HEK293 (cell line): ENCODE data around the gene CPO.

Experiments used
- CTCF ChIA-PET: fragments of 350-600 bp; formaldehyde crosslinking; extraction: SDS; loops from one replicate; lab custom pipeline; 2021; ENCODE audit warnings: antibody characterized with exemption; lab: Yijun Ruan, JAX
- POLR2A ChIA-PET: fragments of 300-600 bp; formaldehyde crosslinking; extraction: SDS; loops from one replicate; lab custom pipeline; 2020; ENCODE audit warnings: antibody characterized with exemption, inconsistent platforms; lab: Yijun Ruan, JAX
- H3K27ac ChIP-seq: fragments of 200-500 bp; sonication (Bioruptor generic); 2 replicates; pipeline ENCODE4 v1.5.1; 2014; ENCODE audit warnings: low read depth, low read length, control low read depth, inconsistent platforms; ENCODE audit errors: extremely low read depth
- H3K36me3 ChIP-seq, 2 experiments: fragments of 200-500 bp in 1 of 2; sonication (Bioruptor generic) in 1 of 2; 1 replicate in 1 of 2; 2 replicates in 1 of 2; pipeline ENCODE4 v1.5.1; 2014 to 2017; ENCODE audit warnings: inconsistent platforms in 2 of 2, low read length in 2 of 2; ENCODE audit not compliant: control insufficient read depth in 2 of 2, insufficient read depth in 1 of 2
- H3K4me1 ChIP-seq: fragments of 200-500 bp; sonication (Bioruptor generic); 2 replicates; pipeline ENCODE4 v1.5.1; 2014; ENCODE audit warnings: mild to moderate bottlenecking, low read length, inconsistent platforms; ENCODE audit not compliant: control insufficient read depth, insufficient read depth
- H3K4me3 ChIP-seq: 2 replicates; pipeline ENCODE4 v1.5.1; 2011; ENCODE audit warnings: low read depth, mild to moderate bottlenecking, control low read depth, low read length, moderate library complexity
- H3K9me3 ChIP-seq: fragments of 200-500 bp; sonication (Bioruptor generic); 2 replicates; pipeline ENCODE4 v1.5.1; 2014; ENCODE audit warnings: low read depth, low read length, inconsistent platforms; ENCODE audit not compliant: control insufficient read depth, insufficient read depth
- EGR2 ChIP-seq: fragments of 450-650 bp; formaldehyde crosslinking; IDR thresholded peaks from 2 replicates; pipeline ENCODE4 v1.5.1; 2016; ENCODE audit warnings: low read depth, missing biosample characterization, missing genetic modification characterization
- FEZF1 ChIP-seq: fragments of 450-650 bp; formaldehyde crosslinking; IDR thresholded peaks from 2 replicates; pipeline ENCODE4 v1.5.1; 2016; ENCODE audit warnings: missing biosample characterization, missing genetic modification characterization
- HOXA7 ChIP-seq: sonication (generic); formaldehyde crosslinking; IDR thresholded peaks from 2 replicates; pipeline ENCODE4 v1.8.1; 2022; ENCODE audit warnings: missing genetic modification reagents, borderline replicate concordance
- MZF1 ChIP-seq: fragments of 450-650 bp; formaldehyde crosslinking; IDR thresholded peaks from 2 replicates; pipeline ENCODE4 v1.5.1; 2017; ENCODE audit warnings: missing biosample characterization, missing genetic modification characterization, borderline replicate concordance
- SALL2 ChIP-seq: fragments of 450-650 bp; formaldehyde crosslinking; IDR thresholded peaks from 2 replicates; pipeline ENCODE4 v1.5.0; 2017; ENCODE audit warnings: missing biosample characterization, mild to moderate bottlenecking, missing genetic modification characterization, borderline replicate concordance
- YY1 ChIP-seq: fragments of 450-650 bp; formaldehyde crosslinking; IDR thresholded peaks from 2 replicates; pipeline ENCODE4 v1.5.1; 2018; ENCODE audit warnings: missing biosample characterization, missing genetic modification characterization
- ZBTB1 ChIP-seq: fragments of 450-650 bp; formaldehyde crosslinking; IDR thresholded peaks from 2 replicates; pipeline ENCODE4 v1.5.1; 2016; ENCODE audit warnings: missing biosample characterization, missing genetic modification characterization
- ZBTB20 ChIP-seq: fragments of 450-650 bp; formaldehyde crosslinking; IDR thresholded peaks from 2 replicates; pipeline ENCODE4 v1.5.1; 2016; ENCODE audit warnings: missing biosample characterization, missing genetic modification characterization
- ZBTB21 ChIP-seq: fragments of 450-650 bp; formaldehyde crosslinking; IDR thresholded peaks from 2 replicates; pipeline ENCODE4 v1.5.1; 2017; ENCODE audit warnings: missing biosample characterization, missing genetic modification characterization
- ZFHX2 ChIP-seq: fragments of 450-650 bp; formaldehyde crosslinking; conservative IDR thresholded peaks from 2 replicates; pipeline ENCODE4 v1.5.1; 2016; ENCODE audit warnings: missing biosample characterization, missing genetic modification characterization
- ZFP41 ChIP-seq: fragments of 450-650 bp; formaldehyde crosslinking; IDR thresholded peaks from 2 replicates; pipeline ENCODE4 v1.5.1; 2016; ENCODE audit warnings: missing biosample characterization, missing genetic modification characterization, borderline replicate concordance
- ZNF132 ChIP-seq: fragments of 450-650 bp; formaldehyde crosslinking; IDR thresholded peaks from 2 replicates; pipeline ENCODE4 v1.5.1; 2017; ENCODE audit warnings: missing biosample characterization, missing genetic modification characterization, borderline replicate concordance
- ZNF169 ChIP-seq: fragments of 450-650 bp; formaldehyde crosslinking; IDR thresholded peaks from 2 replicates; pipeline ENCODE4 v1.5.1; 2016; ENCODE audit warnings: missing biosample characterization, missing genetic modification characterization
- ZNF174 ChIP-seq: fragments of 450-650 bp; formaldehyde crosslinking; IDR thresholded peaks from 2 replicates; pipeline ENCODE4 v1.5.0; 2017; ENCODE audit warnings: missing biosample characterization, mild to moderate bottlenecking, missing genetic modification characterization
- ZNF19 ChIP-seq: fragments of 450-650 bp; formaldehyde crosslinking; IDR thresholded peaks from 2 replicates; pipeline ENCODE4; 2016; ENCODE audit warnings: missing biosample characterization, missing genetic modification characterization, low read depth
- ZNF23 ChIP-seq: fragments of 450-650 bp; formaldehyde crosslinking; IDR thresholded peaks from 2 replicates; pipeline ENCODE4 v1.5.1; 2016; ENCODE audit warnings: missing biosample characterization, missing genetic modification characterization, borderline replicate concordance
- ZNF26 ChIP-seq: fragments of 450-650 bp; formaldehyde crosslinking; IDR thresholded peaks from 2 replicates; pipeline ENCODE4 v1.5.1; 2016; ENCODE audit warnings: missing biosample characterization, missing genetic modification characterization
- ZNF324 ChIP-seq: fragments of 450-650 bp; formaldehyde crosslinking; IDR thresholded peaks from 2 replicates; pipeline ENCODE4 v1.5.1; 2016; ENCODE audit warnings: missing biosample characterization, missing genetic modification characterization
- ZNF37A ChIP-seq: fragments of 450-650 bp; IDR thresholded peaks from 2 replicates; pipeline ENCODE4 v1.5.1; 2018; ENCODE audit warnings: missing biosample characterization, missing genetic modification characterization
- ZNF423 ChIP-seq: fragments of 450-650 bp; formaldehyde crosslinking; IDR thresholded peaks from 2 replicates; pipeline ENCODE4 v1.5.1; 2016; ENCODE audit warnings: missing biosample characterization, missing genetic modification characterization
- ZNF433 ChIP-seq: fragments of 450-650 bp; formaldehyde crosslinking; IDR thresholded peaks from 2 replicates; pipeline ENCODE4 v1.5.1; 2016; ENCODE audit warnings: missing biosample characterization, missing genetic modification characterization, low read depth
- ZNF521 ChIP-seq: fragments of 450-650 bp; formaldehyde crosslinking; IDR thresholded peaks from 2 replicates; pipeline ENCODE4 v1.5.1; 2017; ENCODE audit warnings: missing biosample characterization, mild to moderate bottlenecking, missing genetic modification characterization
- ZNF530 ChIP-seq: fragments of 450-650 bp; formaldehyde crosslinking; IDR thresholded peaks from 2 replicates; pipeline ENCODE4 v1.5.1; 2016; ENCODE audit warnings: low read depth, missing biosample characterization, missing genetic modification characterization
- ZNF544 ChIP-seq: fragments of 450-650 bp; formaldehyde crosslinking; IDR thresholded peaks from 2 replicates; pipeline ENCODE4 v1.5.0; 2017; ENCODE audit warnings: missing biosample characterization, missing genetic modification characterization
- ZNF548 ChIP-seq: fragments of 450-650 bp; formaldehyde crosslinking; IDR thresholded peaks from 2 replicates; pipeline ENCODE4 v1.5.1; 2016; ENCODE audit warnings: missing biosample characterization, missing genetic modification characterization
- ZNF585B ChIP-seq: fragments of 450-650 bp; formaldehyde crosslinking; IDR thresholded peaks from 2 replicates; pipeline ENCODE4 v1.5.1; 2016; ENCODE audit warnings: missing biosample characterization, missing genetic modification characterization
- ZNF654 ChIP-seq: fragments of 450-650 bp; formaldehyde crosslinking; IDR thresholded peaks from 2 replicates; pipeline ENCODE4 v1.5.1; 2016; ENCODE audit warnings: low read depth, missing biosample characterization, missing genetic modification characterization
- ZNF658 ChIP-seq: fragments of 450-650 bp; formaldehyde crosslinking; IDR thresholded peaks from 2 replicates; pipeline ENCODE4; 2016; ENCODE audit warnings: missing biosample characterization, missing genetic modification characterization
- ZNF707 ChIP-seq: fragments of 450-650 bp; formaldehyde crosslinking; IDR thresholded peaks from 2 replicates; pipeline ENCODE4 v1.5.1; 2016; ENCODE audit warnings: missing biosample characterization, missing genetic modification characterization
- ZNF792 ChIP-seq: fragments of 450-650 bp; formaldehyde crosslinking; IDR thresholded peaks from 2 replicates; pipeline ENCODE4 v1.5.1; 2016; ENCODE audit warnings: missing biosample characterization, missing genetic modification characterization
- ZXDB ChIP-seq: fragments of 450-650 bp; formaldehyde crosslinking; IDR thresholded peaks from 2 replicates; pipeline ENCODE4 v1.5.1; 2016; ENCODE audit warnings: missing biosample characterization, missing genetic modification characterization
- TF ChIP-seq, protein P1 (sequence below): fragments of 450-650 bp; formaldehyde crosslinking; IDR thresholded peaks from 2 replicates; pipeline ENCODE4 v1.5.1; 2016; ENCODE audit warnings: missing biosample characterization, missing genetic modification characterization

Gene CPO

GRCh38 chr2:206939340-206939739 is at the start of gene CPO:
Gene CPO, plus strand, starts transcription at chr2:206939518. Its CDS starts 82 bp downstream, at chr2:206939600.
- ChIA-PET POLR2A (no interaction called here), CTCF (interaction anchor here (0.6 kb wide), 1 partner anchor 9 kb away, joined by 3 read pairs; no protein-coding TSS in a partner anchor)
- TF ChIP-seq ZNF792 (tag by site-specific recombination) (no peak), ZNF169 (tag by site-specific recombination) (no peak), MZF1 (tag by site-specific recombination) (no peak), ZNF585B (tag by site-specific recombination) (no peak), FEZF1 (tag by site-specific recombination) (no peak), ZNF433 (tag by site-specific recombination) (no peak), ZNF530 (tag by site-specific recombination) (no peak), ZBTB1 (no peak), ZFHX2 (tag by site-specific recombination) (no peak), YY1 (tag by site-specific recombination) (no peak), ZBTB21 (tag by site-specific recombination) (no peak), ZNF37A (tag by site-specific recombination) (no peak), EGR2 (tag by site-specific recombination) (no peak), SALL2 (tag by site-specific recombination) (no peak), ZXDB (tag by site-specific recombination) (no peak), ZNF132 (no peak), ZNF707 (tag by site-specific recombination) (no peak), ZNF174 (no peak)
- TF ChIP-seq, protein P1, sequence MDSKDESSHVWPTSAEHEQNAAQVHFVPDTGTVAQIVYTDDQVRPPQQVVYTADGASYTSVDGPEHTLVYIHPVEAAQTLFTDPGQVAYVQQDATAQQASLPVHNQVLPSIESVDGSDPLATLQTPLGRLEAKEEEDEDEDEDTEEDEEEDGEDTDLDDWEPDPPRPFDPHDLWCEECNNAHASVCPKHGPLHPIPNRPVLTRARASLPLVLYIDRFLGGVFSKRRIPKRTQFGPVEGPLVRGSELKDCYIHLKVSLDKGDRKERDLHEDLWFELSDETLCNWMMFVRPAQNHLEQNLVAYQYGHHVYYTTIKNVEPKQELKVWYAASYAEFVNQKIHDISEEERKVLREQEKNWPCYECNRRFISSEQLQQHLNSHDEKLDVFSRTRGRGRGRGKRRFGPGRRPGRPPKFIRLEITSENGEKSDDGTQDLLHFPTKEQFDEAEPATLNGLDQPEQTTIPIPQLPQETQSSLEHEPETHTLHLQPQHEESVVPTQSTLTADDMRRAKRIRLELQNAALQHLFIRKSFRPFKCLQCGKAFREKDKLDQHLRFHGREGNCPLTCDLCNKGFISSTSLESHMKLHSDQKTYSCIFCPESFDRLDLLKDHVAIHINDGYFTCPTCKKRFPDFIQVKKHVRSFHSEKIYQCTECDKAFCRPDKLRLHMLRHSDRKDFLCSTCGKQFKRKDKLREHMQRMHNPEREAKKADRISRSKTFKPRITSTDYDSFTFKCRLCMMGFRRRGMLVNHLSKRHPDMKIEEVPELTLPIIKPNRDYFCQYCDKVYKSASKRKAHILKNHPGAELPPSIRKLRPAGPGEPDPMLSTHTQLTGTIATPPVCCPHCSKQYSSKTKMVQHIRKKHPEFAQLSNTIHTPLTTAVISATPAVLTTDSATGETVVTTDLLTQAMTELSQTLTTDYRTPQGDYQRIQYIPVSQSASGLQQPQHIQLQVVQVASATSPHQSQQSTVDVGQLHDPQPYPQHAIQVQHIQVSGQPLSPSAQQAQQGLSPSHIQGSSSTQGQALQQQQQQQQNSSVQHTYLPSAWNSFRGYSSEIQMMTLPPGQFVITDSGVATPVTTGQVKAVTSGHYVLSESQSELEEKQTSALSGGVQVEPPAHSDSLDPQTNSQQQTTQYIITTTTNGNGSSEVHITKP (tag by site-specific recombination), result no peak
- Histone ChIP-seq H3K4me1 (no peaks in the 10 kb centered on the region), H3K4me3 (no peak within 1 kb of the TSS), H3K36me3 (no peaks in the 10 kb centered on the region), H3K27ac (no peak within 1 kb of the TSS), H3K9me3 (no peaks in the 10 kb centered on the region)

DNA sequence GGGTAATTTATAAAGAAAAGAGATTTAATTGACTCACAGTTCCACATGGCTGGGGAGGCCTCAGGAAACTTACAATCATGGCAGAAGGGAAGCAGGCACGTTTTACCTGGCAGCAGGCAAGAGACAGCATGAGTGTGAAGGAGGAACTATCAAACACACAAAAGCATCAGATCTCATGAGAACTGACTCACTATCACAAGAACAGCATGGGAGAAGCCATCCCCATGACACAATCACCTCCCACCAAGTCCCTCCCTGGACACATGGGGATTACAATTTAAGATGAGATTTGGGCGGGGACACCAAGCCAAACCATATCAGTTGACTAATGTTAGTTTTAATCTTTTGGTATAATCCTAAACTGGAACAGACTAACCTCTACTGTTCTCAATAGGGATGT is 49.1 kb upstream of the CPO start:
- no peak overlapping the region for H3K27ac ChIP-seq
- TF ChIP-seq ZNF423 (tag by site-specific recombination) (no peak), ZNF544 (tag by site-specific recombination) (no peak)
- TF ChIP-seq, all 188 proteins: peak for 0
- Histone ChIP-seq H3K36me3 (no peaks in the 10 kb centered on the region), H3K9me3 (no peaks in the 10 kb centered on the region), H3K4me3 (no peak overlapping the region), H3K4me1 (no peaks in the 10 kb centered on the region)
- POLR2A ChIA-PET, result no interaction called here
- CTCF ChIA-PET, result no interaction called here

- H3K36me3 ChIP-seq, result no peaks in the 10 kb centered on the region
- no peaks in the 10 kb centered on the region for H3K4me1 ChIP-seq
- H3K27ac ChIP-seq, result no peak overlapping the region
- no peak overlapping the region for H3K4me3 ChIP-seq
- H3K9me3 ChIP-seq, result no peaks in the 10 kb centered on the region
- ChIA-PET CTCF (no interaction called here), POLR2A (no interaction called here)
- TF ChIP-seq MZF1 (tag by site-specific recombination) (no peak), ZBTB20 (tag by site-specific recombination) (no peak), ZNF521 (tag by site-specific recombination) (no peak), ZNF324 (tag by site-specific recombination) (no peak), ZNF26 (tag by site-specific recombination) (no peak), ZNF658 (tag by site-specific recombination) (no peak), ZNF548 (tag by site-specific recombination) (no peak), ZNF23 (tag by site-specific recombination) (no peak), ZFP41 (tag by site-specific recombination) (no peak), HOXA7 (no peak), ZNF654 (no peak), ZNF19 (no peak)
These were observed 48.4 kb upstream of the CPO start for GRCh38 chr2:206890926-206891325.
